ENCODE measurements around the gene HSPA1A. TPM values are rescaled to one million over a fixed set of nuclear protein-coding genes. Genes with fewer than 3 reads are reported as not detected.

The HSPA1A gene
- total RNA-seq, 4 donors from 2014 or later, result 85.8 to 205 (median 111) TPM

GRCh38 chr6:31777667-31778050, 37.7 kb upstream of the HSPA1A start:
- Histone ChIP-seq H3K9me3 (no peaks in the 10 kb centered on the region), H3K27ac (peak overlapping the region; percentile 83 to 88 (median 86)), H3K4me1 (peaks cover 11 to 17% of the 10 kb centered on the region in 2 donors), H3K36me3 (peaks cover 0 to 42% of the 10 kb centered on the region in 2 donors), H3K27me3 (no peaks in the 10 kb centered on the region), H3K4me3 (no peak overlapping the region)
- intact Hi-C loops (cut with DNase I; ENCODE audit: low total_unique reads), result loop anchor here (10.0 kb wide), 1 partner anchor 87 kb away; the partner anchor contains the start of gene NEU1
- in situ Hi-C loops (cut with MboI; ENCODE audit: low sequenced_read_pairs in 4 of 4), result loop anchor here in 2 of 4 donors (10.0 kb wide), 1 partner anchor 57 kb away; no protein-coding TSS in a partner anchor
- DNase-seq, result no peak
- no peak for TF ChIP-seq POLR2A (IDR thresholded peaks at IDR 0.05)
- TF ChIP-seq CTCF (IDR thresholded peaks at IDR 0.05 in 4 of 5, conservative IDR thresholded peaks at IDR 0.05 in 1 of 5), result no peak
- no peak for ATAC-seq

- Histone ChIP-seq H3K4me1 (peaks cover 11 to 17% of the 10 kb centered on the region in 2 donors), H3K27ac (peak overlapping the region; percentile 83 to 88 (median 86)), H3K27me3 (no peaks in the 10 kb centered on the region), H3K9me3 (no peaks in the 10 kb centered on the region), H3K36me3 (peaks cover 0 to 47% of the 10 kb centered on the region in 2 donors), H3K4me3 (no peak overlapping the region)
- ATAC-seq (no peak), DNase-seq (no peak)
- TF ChIP-seq POLR2A (IDR thresholded peaks at IDR 0.05) (no peak), CTCF (IDR thresholded peaks at IDR 0.05 in 4 of 5, conservative IDR thresholded peaks at IDR 0.05 in 1 of 5) (no peak)
- in situ Hi-C loops (cut with MboI; ENCODE audit: low sequenced_read_pairs in 4 of 4) (loop anchor here in 2 of 4 donors (10.0 kb wide), 1 partner anchor 57 kb away; no protein-coding TSS in a partner anchor), intact Hi-C loops (cut with DNase I; ENCODE audit: low total_unique reads) (loop anchor here (10.0 kb wide), 1 partner anchor 87 kb away; the partner anchor contains the start of gene NEU1)
Observed at GRCh38 chr6:31778193-31778592, 37.1 kb upstream of the HSPA1A start.

- Histone ChIP-seq H3K4me1 (peaks cover 11 to 17% of the 10 kb centered on the region in 2 donors), H3K27ac (peak overlapping the region in 1 of 4 donors; percentile 88), H3K9me3 (no peaks in the 10 kb centered on the region), H3K36me3 (peaks cover 0 to 57% of the 10 kb centered on the region in 2 donors), H3K27me3 (no peaks in the 10 kb centered on the region), H3K4me3 (no peak overlapping the region)
- DNase-seq (no peak), ATAC-seq (no peak)
- no peak for TF ChIP-seq CTCF (IDR thresholded peaks at IDR 0.05 in 4 of 5, conservative IDR thresholded peaks at IDR 0.05 in 1 of 5)
- TF ChIP-seq POLR2A (IDR thresholded peaks at IDR 0.05), result no peak
- intact Hi-C loops (cut with DNase I; ENCODE audit: low total_unique reads) (loop anchor here (10.0 kb wide), 1 partner anchor 86 kb away; the partner anchor contains the start of gene NEU1), in situ Hi-C loops (cut with MboI; ENCODE audit: low sequenced_read_pairs in 4 of 4) (loop anchor here in 2 of 4 donors (10.0 kb wide), 1 partner anchor 56 kb away; no protein-coding TSS in a partner anchor)
Observed at GRCh38 chr6:31778999-31779885, 36.1 kb upstream of the HSPA1A start.

- in situ Hi-C loops (cut with MboI; ENCODE audit: low sequenced_read_pairs in 4 of 4) (loop anchor here in 2 of 4 donors (10.0 kb wide), 1 partner anchor 55 kb away; no protein-coding TSS in a partner anchor), intact Hi-C loops (cut with DNase I; ENCODE audit: low total_unique reads) (loop anchor here (10.0 kb wide), 1 partner anchor 85 kb away; the partner anchor contains the start of gene NEU1)
- no peak for TF ChIP-seq POLR2A (IDR thresholded peaks at IDR 0.05)
- no peak for TF ChIP-seq CTCF (IDR thresholded peaks at IDR 0.05 in 4 of 5, conservative IDR thresholded peaks at IDR 0.05 in 1 of 5)
- no peak for DNase-seq
- Histone ChIP-seq H3K4me3 (no peak overlapping the region), H3K27me3 (no peaks in the 10 kb centered on the region), H3K27ac (no peak overlapping the region), H3K36me3 (peaks cover 0 to 64% of the 10 kb centered on the region in 2 donors), H3K9me3 (no peaks in the 10 kb centered on the region), H3K4me1 (peaks cover 11 to 17% of the 10 kb centered on the region in 2 donors)
- no peak for ATAC-seq
Observed at GRCh38 chr6:31779908-31780307, 35.4 kb upstream of the HSPA1A start.

Data from gastrocnemius medialis (tissue), 4 donors.